ENCODE measurements around the gene CPXM1.
"Not testable (repeated sequence)": the region's sequence is repeated elsewhere in the genome, so short reads cannot be mapped to it uniquely, and the experiment has no call there.

The CPXM1 gene

DNA sequence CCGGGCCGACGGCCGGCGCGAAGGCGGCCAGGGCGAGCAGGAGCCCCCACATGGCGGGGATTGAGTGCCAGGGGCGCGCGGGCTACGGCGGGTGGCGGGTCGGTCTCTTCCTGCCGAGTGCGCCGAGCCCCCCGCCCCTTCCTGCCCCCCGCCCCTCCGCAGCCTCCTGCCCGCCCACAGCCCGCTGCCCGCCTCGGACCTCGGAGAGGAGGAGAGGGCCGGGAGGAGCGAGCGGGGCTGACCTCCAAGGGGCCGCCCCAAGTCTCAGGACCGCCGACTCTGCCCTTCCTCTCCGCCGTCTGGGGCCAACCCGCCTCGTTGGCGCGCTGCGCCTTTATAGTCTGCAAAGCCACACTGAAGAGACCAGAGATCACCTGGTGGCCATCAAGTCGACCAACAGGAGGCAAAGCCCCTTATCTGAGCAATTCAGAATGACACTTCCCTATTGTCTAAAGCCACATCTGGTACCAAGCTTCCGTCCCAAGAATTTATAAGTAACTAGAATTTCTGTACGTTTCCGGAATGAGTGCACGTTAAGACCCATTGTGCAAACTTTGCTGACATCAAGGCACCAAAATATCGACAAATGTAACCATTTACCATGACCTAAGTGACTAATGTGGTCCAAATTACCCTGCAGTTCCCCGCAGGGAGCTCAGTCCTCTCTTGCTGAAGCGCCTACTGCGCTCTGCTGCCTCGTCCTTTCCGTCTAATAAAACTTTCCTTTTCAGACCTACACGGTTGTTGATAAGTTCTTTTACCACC lies at the start of gene CPXM1:
TSS of gene CPXM1 (minus strand) at position 107 of the 765 bp plus-strand sequence. CDS start at position 52, 55 bp downstream.
- DNase-seq (ENCODE audit: low read depth) = no peak

- DNase-seq (ENCODE audit: low read depth) = no peak
These were observed 49.1 kb upstream of the CPXM1 start for GRCh38 chr20:2849529-2849928.

- no peak for DNase-seq (ENCODE audit: low read depth)
These were observed 47.4 kb upstream of the CPXM1 start for GRCh38 chr20:2847802-2848201.

DNA sequence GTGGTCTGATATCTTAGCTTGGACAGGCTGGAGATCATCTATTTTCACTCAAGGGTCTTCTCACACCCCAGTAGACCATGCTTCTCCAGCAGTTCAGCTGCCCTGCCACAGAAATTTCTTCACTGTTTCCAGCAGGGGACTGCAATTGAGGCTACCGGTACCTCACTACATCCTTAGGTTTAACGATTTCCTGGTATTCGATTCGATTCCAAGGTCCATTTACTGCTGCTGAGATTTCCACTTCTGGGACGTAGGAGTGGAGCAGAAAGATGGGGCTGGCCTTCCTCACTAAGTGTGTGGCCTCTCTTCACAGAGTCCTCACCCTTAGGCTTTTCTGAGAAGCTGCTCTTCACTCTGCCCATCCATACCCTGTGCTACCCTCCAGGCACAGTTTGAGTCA lies 46.3 kb upstream of the CPXM1 start:
- DNase-seq (ENCODE audit: low read depth) = no peak

GRCh38 chr20:2845607-2846006 lies 45.2 kb upstream of the CPXM1 start:
- no peak for DNase-seq (ENCODE audit: low read depth)

DNA sequence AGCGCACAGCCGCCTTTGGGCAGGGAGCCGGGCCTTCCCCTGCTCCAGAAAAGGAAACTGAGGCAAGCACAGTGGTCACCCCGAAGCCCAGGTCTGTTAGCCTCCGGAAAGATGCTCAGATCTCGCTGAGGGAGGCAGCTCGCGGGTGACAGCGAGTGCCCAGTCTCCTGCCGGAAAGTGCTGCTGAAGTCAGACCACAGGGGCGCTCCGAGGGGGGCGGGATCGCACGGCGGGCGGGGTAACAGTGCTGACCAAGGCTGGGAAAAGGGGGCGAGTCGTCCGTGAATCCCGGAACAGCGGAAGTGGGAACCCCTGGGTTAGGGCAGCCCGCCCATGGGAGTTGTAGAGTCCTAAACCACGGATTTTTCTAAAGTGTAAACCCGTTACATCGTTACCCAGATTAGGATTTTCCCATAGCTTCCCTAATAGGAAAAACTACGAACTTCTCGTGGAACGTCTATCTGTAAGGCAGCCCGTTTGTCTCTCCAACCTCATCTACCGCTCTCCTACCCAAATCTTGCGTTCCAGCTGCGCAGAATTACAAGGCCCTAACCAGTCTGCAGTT lies 40.6 kb upstream of the CPXM1 start:
- no peak for DNase-seq (ENCODE audit: low read depth)

GRCh38 chr20:2840138-2840966 lies 39.9 kb upstream of the CPXM1 start, which contains the start of the genes PCED1A and VPS16:
Gene PCED1A (minus strand): TSS chr20:2840655. CDS start chr20:2839912, 743 bp downstream.
Gene VPS16 (plus strand): TSS chr20:2840745. CDS start chr20:2840775, 30 bp downstream.
- peak; percentile 60 for DNase-seq (ENCODE audit: low read depth)

DNA sequence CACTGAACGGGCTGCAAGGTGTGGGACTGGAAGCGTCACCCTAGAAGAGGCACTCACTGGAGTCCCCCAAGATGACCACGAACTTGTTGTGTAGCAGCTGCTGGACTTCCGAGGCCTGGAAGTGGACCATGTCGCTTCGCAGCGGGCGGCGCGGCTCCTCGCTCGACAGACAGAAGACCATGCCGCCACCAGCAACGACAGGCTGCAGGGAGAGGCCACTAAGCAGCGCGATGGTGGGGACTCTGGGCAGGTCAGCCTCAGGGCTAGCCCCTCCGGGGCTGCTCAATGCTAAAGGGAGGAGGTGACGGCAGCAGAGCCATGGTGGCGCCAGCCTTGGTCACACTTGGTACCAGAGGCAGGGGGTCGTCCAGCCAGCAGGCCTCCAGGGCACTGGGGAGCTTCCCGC lies 39.3 kb upstream of the CPXM1 start:
- DNase-seq (ENCODE audit: low read depth) = no peak

DNA sequence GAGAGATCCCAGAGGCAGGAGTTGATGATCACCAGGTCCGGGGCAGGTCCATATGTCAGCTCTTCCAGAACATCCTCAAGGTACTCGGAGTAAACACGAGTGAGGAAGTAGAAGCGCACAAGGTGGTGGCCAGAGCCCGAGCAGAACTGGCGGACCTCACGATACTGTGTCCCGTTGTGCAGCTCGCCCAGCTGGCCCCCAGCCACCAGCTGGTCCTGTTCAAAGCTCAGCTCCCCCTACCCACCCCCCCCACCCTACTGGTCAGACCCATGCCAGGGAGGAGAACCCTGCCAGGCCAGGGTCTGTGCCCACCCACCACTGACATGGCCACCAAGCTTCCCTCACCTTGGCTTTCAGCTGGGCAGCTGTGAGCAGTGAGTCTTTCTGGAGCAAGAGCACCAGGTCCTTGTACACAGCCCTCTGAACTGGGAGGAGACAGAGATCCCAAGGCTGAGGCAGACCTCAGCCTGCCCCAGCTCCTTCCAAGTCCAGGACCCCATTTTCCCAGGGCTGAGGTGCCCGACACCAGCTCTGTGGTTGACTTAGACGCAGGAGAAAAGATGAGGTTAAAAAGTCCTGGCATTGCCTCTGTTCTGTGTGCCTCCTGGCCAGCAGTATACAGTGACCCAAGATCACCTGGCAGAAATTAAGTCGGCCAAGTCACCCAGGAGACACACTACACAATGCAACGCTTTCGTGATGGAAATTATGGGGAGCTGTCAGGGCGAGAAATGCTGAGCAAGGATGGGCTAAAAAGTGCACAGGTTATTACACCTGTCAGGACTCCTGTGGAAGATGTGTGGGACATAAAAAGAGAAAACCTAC lies 38.6 kb upstream of the CPXM1 start:
- DNase-seq (ENCODE audit: low read depth) = no peak

DNA sequence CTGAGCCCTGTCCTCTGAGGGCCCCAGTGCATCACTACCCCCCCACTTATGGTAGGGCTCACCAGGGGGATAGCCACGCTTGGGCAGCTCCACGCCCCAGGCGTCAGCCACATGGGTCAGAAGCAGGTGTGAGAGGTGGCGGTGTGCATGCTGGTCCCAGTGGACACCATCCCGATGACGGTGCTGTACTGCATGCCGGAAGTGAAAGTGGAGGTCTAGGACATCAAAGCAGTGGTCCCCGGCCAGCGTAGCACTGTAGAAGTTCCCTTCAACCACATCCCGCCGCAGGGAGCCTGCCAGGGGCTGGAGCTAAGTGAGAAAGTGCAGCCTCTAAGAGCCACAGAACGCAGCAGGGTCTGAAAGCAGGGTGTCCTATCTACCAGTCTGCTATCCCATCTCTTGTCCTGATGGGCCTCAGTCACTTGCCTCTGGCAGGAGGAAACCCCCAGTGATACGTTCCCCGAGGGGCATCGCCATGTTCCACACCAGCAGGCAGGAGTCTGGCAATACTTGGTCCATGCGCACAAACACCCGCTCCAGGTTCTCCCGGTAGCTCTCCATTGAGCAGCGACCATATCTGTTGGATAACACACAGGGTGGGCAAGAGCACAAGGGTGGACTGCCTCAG lies 37.9 kb upstream of the CPXM1 start:
- DNase-seq (ENCODE audit: low read depth) = no peak

GRCh38 chr20:2837221-2837960 lies 37.0 kb upstream of the CPXM1 start:
- no peak for DNase-seq (ENCODE audit: low read depth)

DNA sequence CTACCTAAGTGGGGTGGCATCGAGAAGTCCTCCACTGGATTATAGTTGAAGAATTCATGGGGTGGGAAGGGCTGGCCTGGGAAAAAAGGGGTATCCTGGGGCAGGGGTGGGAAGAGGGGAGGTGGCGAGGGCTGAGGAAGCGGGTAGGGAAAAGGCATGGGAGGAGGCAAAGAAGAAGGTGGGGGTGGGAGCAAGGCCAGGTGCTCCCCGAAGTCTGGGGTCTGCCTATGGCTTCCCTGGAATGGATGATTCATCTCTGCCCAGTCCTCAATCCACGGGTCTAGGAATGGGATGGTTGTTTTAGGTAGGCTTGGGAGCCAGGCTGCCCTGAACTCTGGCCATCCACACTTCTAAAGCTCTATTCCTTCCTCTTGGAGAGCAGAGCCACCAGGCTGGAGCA lies 35.6 kb upstream of the CPXM1 start:
- no peak for DNase-seq (ENCODE audit: low read depth)

DNA sequence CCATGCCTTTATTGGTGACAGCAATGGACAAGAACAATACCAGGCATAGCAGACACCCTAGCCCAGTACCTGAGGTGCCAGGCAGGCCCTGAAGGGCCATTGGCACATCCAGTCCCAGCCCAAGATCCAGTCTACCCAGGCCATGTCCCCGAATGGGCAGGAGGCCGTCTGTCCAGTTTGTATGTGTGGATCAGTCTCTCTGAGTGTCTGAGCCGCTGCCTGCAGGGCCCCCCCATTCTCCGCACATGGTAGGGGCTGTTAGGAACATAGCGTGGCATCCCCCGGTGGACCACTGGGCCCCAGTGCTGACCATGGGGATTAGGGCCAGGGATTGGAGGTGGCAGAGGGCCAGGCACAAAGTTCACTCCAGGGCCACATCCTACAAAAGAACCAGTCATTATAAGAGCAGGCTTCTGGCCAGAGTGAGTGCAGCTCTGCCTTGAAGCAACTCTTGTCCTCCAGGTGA lies 34.9 kb upstream of the CPXM1 start:
- no peak for DNase-seq (ENCODE audit: low read depth)

- DNase-seq (ENCODE audit: low read depth) = no peak
These were observed 34.1 kb upstream of the CPXM1 start for GRCh38 chr20:2834401-2835110.

DNA sequence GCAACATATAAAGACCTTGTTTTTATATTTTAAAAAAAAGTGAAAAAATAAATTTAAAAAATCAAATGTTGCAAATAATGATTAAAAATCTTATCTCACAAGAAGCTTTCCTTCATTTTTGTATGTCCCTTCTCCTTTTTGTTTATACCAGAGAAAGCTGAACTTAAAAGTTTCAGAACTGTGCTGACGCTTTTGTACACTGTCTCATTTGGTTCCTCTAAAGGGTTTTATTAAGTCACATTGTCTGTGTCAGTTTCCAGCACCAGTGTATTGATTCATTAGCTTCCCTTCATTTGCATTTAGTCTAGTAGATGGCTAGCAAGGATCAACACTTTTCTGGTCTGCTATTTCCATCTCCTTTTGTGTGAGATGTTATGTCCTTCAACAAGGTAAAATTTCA lies 33.3 kb upstream of the CPXM1 start:
- DNase-seq (ENCODE audit: low read depth) = no peak

DNA sequence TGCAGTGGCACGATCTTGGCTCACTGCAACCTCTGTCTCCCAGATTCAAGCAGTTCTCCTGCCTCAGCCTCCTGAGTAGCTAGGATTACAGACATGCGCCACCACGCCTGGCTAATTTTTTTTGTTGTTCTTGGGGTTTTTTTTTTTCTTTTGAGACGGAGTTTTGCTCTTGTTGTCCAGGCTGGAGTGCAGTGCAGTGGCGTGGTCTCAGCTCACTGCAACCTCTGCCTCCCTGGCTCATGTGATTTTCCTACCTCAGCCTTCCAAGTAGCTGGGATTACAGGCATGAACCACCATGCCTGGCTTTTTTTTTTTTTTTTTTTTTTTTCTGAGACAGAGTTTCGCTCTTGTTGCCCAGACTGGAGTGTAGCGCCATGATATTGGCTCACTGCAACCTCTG lies 30.8 kb upstream of the CPXM1 start:
- DNase-seq (ENCODE audit: low read depth) = not testable (repeated sequence)

GRCh38 chr20:2829376-2829775 lies 28.9 kb upstream of the CPXM1 start:
- no peak for DNase-seq (ENCODE audit: low read depth)

DNA sequence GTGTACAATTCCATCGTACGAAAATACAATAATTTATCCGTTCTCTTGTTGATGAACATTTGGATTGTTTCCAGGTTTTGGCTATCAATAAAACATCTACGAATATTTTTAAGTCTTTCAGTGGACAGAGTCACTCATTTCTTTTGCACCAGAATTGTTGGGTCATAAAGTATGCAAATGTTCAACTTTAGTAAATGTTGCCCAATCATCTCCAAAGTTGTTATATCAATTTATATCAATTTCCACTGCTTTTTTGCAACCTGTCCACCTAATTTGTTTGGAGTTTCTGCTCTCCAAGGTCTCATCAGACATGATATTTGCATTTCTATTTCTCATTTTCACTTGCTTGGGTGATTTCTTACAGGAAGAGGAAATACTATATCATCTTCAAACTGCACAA lies 26.2 kb upstream of the CPXM1 start:
- DNase-seq (ENCODE audit: low read depth) = no peak

- no peak for DNase-seq (ENCODE audit: low read depth)
These were observed 25.3 kb upstream of the CPXM1 start for GRCh38 chr20:2825761-2826160.

DNA sequence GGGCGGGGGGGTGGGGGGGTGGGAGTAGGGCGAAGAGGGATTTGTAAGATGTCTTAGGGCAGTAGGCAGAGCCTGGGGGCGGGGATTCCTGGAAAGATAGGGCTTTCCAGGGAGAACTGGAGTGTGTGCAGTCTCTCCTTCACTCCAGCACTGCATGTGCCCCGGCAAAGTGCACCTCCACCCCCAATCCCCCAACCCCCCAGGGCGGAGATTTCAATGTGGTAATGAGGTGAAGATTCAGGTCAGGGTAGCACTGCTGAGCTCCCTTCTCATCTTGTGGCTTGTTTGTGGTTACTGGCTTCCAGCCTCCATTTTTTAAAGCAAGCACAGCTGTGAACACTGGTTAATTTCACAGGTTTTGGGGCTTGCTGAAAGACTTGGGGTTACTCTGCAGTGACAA lies 21.6 kb upstream of the CPXM1 start:
- DNase-seq (ENCODE audit: low read depth) = no peak

All from fibroblast of the conjunctiva (primary cell).